HepG2 (cell line): ENCODE results near the gene EGFR. TPM values are rescaled to one million over a fixed set of nuclear protein-coding genes. Genes with fewer than 3 reads are reported as not detected.

Source experiments
- ATF3 ChIP-seq: sonication (generic); formaldehyde crosslinking; IDR thresholded peaks from 2 replicates; pipeline ENCODE4 v1.4.0; 2020; ENCODE audit warnings: missing genetic modification reagents
- HIC2 ChIP-seq: sonication (generic); formaldehyde crosslinking; IDR thresholded peaks from 2 replicates; pipeline ENCODE4 v1.9.0; 2022; ENCODE audit warnings: low read depth, missing genetic modification reagents
- HNF4G ChIP-seq, 2 experiments: sonication (generic) in 1 of 2; formaldehyde crosslinking in 1 of 2; IDR thresholded peaks; 2 replicates each; pipeline versions ENCODE4 v1.4.0 to v1.6.1; 2011 to 2020; ENCODE audit warnings: borderline replicate concordance in 2 of 2, low read depth in 2 of 2, mild to moderate bottlenecking in 2 of 2, low read length in 1 of 2, missing genetic modification reagents in 1 of 2, moderate library complexity in 1 of 2
- HNRNPLL ChIP-seq: fragments of 200-400 bp; formaldehyde crosslinking; IDR thresholded peaks from 2 replicates; pipeline ENCODE4 v1.6.1; 2017; ENCODE audit warnings: mild to moderate bottlenecking, low read depth, low read length; ENCODE audit not compliant: poor library complexity, severe bottlenecking
- ISL2 ChIP-seq: sonication (generic); formaldehyde crosslinking; IDR thresholded peaks from 2 replicates; pipeline ENCODE4 v1.5.0; 2020; ENCODE audit warnings: missing genetic modification reagents
- MAX ChIP-seq: IDR thresholded peaks from 2 replicates; pipeline ENCODE4 v1.6.1; 2012; ENCODE audit warnings: inconsistent platforms
- MED13 ChIP-seq: sonication (generic); formaldehyde crosslinking; IDR thresholded peaks from 2 replicates; pipeline ENCODE4 v1.5.0; 2020; ENCODE audit warnings: missing genetic modification reagents
- NFIB ChIP-seq: sonication (generic); formaldehyde crosslinking; IDR thresholded peaks from 2 replicates; pipeline ENCODE4 v1.9.0; 2021; ENCODE audit warnings: missing genetic modification reagents, mild to moderate bottlenecking, borderline replicate concordance
- NONO ChIP-seq, 2 experiments: fragments of 450-650 bp in 1 of 2; sonication (generic) in 1 of 2; formaldehyde crosslinking in 1 of 2; IDR thresholded peaks in 1 of 2; conservative IDR thresholded peaks in 1 of 2; 2 replicates each; pipeline versions ENCODE4 v1.6.1 to v1.8.0; 2017 to 2022; ENCODE audit warnings: mild to moderate bottlenecking in 1 of 2, missing genetic modification reagents in 1 of 2, moderate library complexity in 1 of 2
- PATZ1 ChIP-seq: sonication (generic); formaldehyde crosslinking; IDR thresholded peaks from 2 replicates; pipeline ENCODE4 v1.4.0; 2020; ENCODE audit warnings: missing genetic modification reagents
- PAX8 ChIP-seq: sonication (generic); formaldehyde crosslinking; IDR thresholded peaks from 2 replicates; pipeline ENCODE4 v1.8.0; 2022; ENCODE audit warnings: mild to moderate bottlenecking, missing genetic modification reagents, borderline replicate concordance
- POGZ ChIP-seq: sonication (generic); formaldehyde crosslinking; IDR thresholded peaks from 2 replicates; pipeline ENCODE4 v1.4.0; 2020; ENCODE audit warnings: mild to moderate bottlenecking, missing genetic modification reagents
- RARG ChIP-seq: sonication (generic); formaldehyde crosslinking; IDR thresholded peaks from 2 replicates; pipeline ENCODE4 v1.4.0; 2020; ENCODE audit warnings: low read depth, mild to moderate bottlenecking, missing genetic modification reagents
- SATB2 ChIP-seq: sonication (generic); formaldehyde crosslinking; IDR thresholded peaks from 2 replicates; pipeline ENCODE4 v1.5.0; 2020; ENCODE audit warnings: missing genetic modification reagents
- SKIL ChIP-seq: sonication (generic); formaldehyde crosslinking; IDR thresholded peaks from 2 replicates; pipeline ENCODE4 v1.8.0; 2022; ENCODE audit warnings: missing genetic modification reagents, mild to moderate bottlenecking, moderate library complexity, borderline replicate concordance
- ZBTB20 ChIP-seq: sonication (generic); formaldehyde crosslinking; IDR thresholded peaks from 2 replicates; pipeline ENCODE4 v1.8.1; 2023; ENCODE audit warnings: missing genetic modification reagents, low read depth, mild to moderate bottlenecking, borderline replicate concordance
- ZMYM4 ChIP-seq: sonication (generic); formaldehyde crosslinking; IDR thresholded peaks from 2 replicates; pipeline ENCODE4 v1.8.1; 2023; ENCODE audit warnings: mild to moderate bottlenecking, missing genetic modification reagents
- ZNF160 ChIP-seq: sonication (generic); formaldehyde crosslinking; IDR thresholded peaks from 2 replicates; pipeline ENCODE4 v1.8.0; 2022; ENCODE audit warnings: mild to moderate bottlenecking, inconsistent platforms, missing genetic modification reagents
- ZNF460 ChIP-seq: sonication (generic); formaldehyde crosslinking; IDR thresholded peaks from 2 replicates; pipeline ENCODE4 v1.5.1; 2020; ENCODE audit warnings: missing genetic modification reagents, mild to moderate bottlenecking, borderline replicate concordance
- ZNF550 ChIP-seq: sonication (generic); formaldehyde crosslinking; IDR thresholded peaks from 2 replicates; pipeline ENCODE4 v1.4.0; 2020; ENCODE audit warnings: mild to moderate bottlenecking, missing genetic modification reagents, borderline replicate concordance
- polyA plus RNA-seq, 8 experiments: library from polyadenylated mRNA; depleted of rRNA in 3 of 8; stranded (reverse) in 7 of 8; unstranded in 1 of 8; fragments of >200 nt; fragmentation: Illumina TruSeq in 4 of 8; extraction: Trizol in 4 of 8; gene quantifications; 2 replicates each; pipeline versions ENCODE4 v1.2.1 to v1.2.3, GENCODE V29; 2011 to 2016; ENCODE audit warnings: low read depth in 4 of 8, missing spikeins in 1 of 8, mixed read lengths in 1 of 8; ENCODE audit not compliant: insufficient read depth in 1 of 8
- total RNA-seq, 5 experiments: library from RNA; depleted of rRNA; stranded (reverse); fragments of >200 nt; fragmentation: Illumina TruSeq; extraction: Trizol; gene quantifications; 2 replicates each; pipeline ENCODE4 v1.2.3, GENCODE V29; 2016; ENCODE audit warnings: low read depth in 1 of 5
- TF ChIP-seq, protein P1 (sequence below): sonication (generic); IDR thresholded peaks from 2 replicates; pipeline ENCODE4 v1.6.1; 2016; ENCODE audit warnings: low read depth, borderline replicate concordance

EGFR gene
- total and polyA plus RNA-seq, 2 of the 13 experiments (the other 11 are each of a cell fraction or from before 2014, with no cell fraction given) = 7.0 to 10.0 TPM

DNA sequence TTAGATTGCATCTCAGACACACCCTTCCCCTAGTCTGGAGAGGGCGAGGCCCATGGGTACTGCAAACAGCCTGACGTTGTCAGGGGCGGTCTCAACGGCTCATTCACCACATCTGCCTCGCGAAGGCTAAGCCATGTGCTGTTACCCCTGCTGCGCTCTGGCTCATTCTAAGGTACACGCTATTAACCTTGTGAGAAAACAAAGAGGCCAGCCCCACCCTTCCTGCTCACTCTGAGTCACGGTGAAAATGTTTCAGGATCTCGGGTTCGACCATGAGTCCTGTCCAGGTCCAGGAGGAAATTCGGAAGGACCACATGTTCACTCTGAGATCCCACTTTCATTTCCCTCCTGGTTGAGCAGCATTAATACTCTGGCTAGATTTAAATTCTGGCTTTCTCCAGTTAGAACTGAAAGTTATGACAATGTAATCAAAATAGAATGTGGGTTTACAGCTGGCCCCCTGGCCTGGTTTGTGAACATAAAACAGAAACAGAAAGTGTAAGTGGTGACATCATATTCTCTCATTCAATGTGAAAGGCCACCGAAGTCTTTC, 55.2 kb downstream of the EGFR start (continued):
- TF ChIP-seq RARG (no peak), PATZ1 (CRISPR knock-in tag) (no peak), ZNF460 (CRISPR knock-in tag) (no peak), ZMYM4 (CRISPR knock-in tag) (no peak), ATF3 (CRISPR knock-in tag) (no peak), ZNF550 (no peak), HNRNPLL (no peak), MED13 (no peak), ISL2 (CRISPR knock-in tag) (no peak), PAX8 (CRISPR knock-in tag) (no peak), MAX (peak; percentile 68; the same call in 1 of the 2 replicates), SKIL (CRISPR knock-in tag) (no peak), NONO (IDR thresholded peaks at IDR 0.05) (no peak), NONO (CRISPR knock-in tag; conservative IDR thresholded peaks at IDR 0.05) (no peak), POGZ (CRISPR knock-in tag) (peak; percentile 45), HIC2 (CRISPR knock-in tag) (no peak), HNF4G (IDR thresholded peaks at IDR 0.05; ENCODE audit: borderline replicate concordance, low read depth, low read length) (no peak), HNF4G (CRISPR knock-in tag; IDR thresholded peaks at IDR 0.05; ENCODE audit: borderline replicate concordance, low read depth) (no peak), SATB2 (CRISPR knock-in tag) (no peak), ZBTB20 (CRISPR knock-in tag) (no peak), ZNF160 (CRISPR knock-in tag) (no peak), NFIB (CRISPR knock-in tag) (no peak)
- TF ChIP-seq, protein P1, sequence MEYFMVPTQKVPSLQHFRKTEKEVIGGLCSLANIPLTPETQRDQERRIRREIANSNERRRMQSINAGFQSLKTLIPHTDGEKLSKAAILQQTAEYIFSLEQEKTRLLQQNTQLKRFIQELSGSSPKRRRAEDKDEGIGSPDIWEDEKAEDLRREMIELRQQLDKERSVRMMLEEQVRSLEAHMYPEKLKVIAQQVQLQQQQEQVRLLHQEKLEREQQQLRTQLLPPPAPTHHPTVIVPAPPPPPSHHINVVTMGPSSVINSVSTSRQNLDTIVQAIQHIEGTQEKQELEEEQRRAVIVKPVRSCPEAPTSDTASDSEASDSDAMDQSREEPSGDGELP = no peak
